Measurements from ENCODE around the gene USP31. TPM values are rescaled to one million over a fixed set of nuclear protein-coding genes. Genes with fewer than 3 reads are reported as not detected.
A peak's percentile ranks its signal among the peaks of the same experiment; 100 is the strongest.

The USP31 gene
- total RNA-seq, 1 donor from 2014 or later: 13.4 TPM

DNA sequence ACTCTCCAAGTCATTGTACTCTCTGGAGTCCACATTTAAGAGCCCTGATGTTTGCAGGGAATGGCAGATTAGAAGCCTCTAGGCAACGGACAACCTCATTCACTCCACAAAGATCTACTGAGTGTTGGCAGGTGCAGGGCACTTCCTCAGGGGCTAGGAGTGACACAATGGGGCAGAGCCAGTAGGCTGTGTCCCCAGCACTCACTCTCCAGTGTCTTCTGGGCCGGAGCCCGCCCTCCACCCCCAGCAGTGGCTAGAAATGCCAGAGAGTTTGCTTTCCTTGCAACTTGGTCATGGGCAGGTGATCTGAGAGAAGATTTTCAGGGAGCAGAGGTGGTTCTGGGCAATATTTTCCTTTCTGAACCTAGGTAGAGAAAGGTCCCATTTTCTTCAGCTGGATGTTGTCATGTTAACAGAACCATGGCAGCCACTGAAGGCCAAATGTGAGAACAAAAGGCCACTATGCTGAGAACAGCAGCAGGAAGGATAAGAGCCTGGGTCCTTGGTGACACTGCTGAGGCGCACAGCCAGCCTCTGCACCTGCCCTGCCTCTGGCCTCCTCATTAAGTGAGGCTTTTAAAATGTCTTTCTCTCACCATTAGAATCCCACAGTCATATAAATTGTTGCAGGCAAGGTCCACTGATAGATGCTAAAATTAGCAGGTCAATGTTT is 96.2 kb downstream of the USP31 start:
- Histone ChIP-seq H3K27me3 (ENCODE audit: control insufficient read depth, insufficient read depth, low read length) (no peaks in the 10 kb centered on the region), H3K4me3 (ENCODE audit: low read depth, low read length) (no peak overlapping the region), H3K36me3 (ENCODE audit: control insufficient read depth, insufficient read depth, low read length) (no peaks in the 10 kb centered on the region)
- TF ChIP-seq, protein P1, sequence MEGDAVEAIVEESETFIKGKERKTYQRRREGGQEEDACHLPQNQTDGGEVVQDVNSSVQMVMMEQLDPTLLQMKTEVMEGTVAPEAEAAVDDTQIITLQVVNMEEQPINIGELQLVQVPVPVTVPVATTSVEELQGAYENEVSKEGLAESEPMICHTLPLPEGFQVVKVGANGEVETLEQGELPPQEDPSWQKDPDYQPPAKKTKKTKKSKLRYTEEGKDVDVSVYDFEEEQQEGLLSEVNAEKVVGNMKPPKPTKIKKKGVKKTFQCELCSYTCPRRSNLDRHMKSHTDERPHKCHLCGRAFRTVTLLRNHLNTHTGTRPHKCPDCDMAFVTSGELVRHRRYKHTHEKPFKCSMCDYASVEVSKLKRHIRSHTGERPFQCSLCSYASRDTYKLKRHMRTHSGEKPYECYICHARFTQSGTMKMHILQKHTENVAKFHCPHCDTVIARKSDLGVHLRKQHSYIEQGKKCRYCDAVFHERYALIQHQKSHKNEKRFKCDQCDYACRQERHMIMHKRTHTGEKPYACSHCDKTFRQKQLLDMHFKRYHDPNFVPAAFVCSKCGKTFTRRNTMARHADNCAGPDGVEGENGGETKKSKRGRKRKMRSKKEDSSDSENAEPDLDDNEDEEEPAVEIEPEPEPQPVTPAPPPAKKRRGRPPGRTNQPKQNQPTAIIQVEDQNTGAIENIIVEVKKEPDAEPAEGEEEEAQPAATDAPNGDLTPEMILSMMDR (IDR thresholded peaks at IDR 0.05; ENCODE audit: insufficient read depth, low read length, severe bottlenecking): no peak
- no peak for DNase-seq (ENCODE audit: low read depth)
- no peak for FAIRE-seq

DNA sequence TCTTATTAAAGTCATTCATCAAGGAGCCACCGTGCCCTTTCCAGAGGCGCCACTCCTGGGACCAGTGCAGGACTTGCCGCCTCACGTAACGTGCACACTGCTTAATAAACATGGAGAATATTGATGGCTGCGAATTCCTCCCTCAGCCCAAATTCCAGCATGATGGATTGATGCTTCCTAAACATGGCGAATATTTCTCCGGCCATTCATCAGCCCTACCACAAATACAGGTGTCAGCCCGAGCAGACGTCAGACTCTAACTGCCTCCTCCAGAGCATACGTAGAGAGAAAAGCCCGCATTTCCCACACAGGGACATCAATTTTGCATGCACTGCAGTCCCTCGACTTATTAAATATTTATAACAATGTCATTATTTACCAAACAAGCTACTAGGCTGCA is 97.0 kb downstream of the USP31 start:
- DNase-seq (ENCODE audit: low read depth) (no peak), FAIRE-seq (peak; percentile 18)
- H3K36me3 ChIP-seq (ENCODE audit: control insufficient read depth, insufficient read depth, low read length): no peaks in the 10 kb centered on the region
- TF ChIP-seq, protein P1 (IDR thresholded peaks at IDR 0.05; ENCODE audit: insufficient read depth, low read length, severe bottlenecking): no peak
- no peak overlapping the region for H3K4me3 ChIP-seq (ENCODE audit: low read depth, low read length)
- peaks cover 2% of the 10 kb centered on the region for H3K27me3 ChIP-seq (ENCODE audit: control insufficient read depth, insufficient read depth, low read length)

DNA sequence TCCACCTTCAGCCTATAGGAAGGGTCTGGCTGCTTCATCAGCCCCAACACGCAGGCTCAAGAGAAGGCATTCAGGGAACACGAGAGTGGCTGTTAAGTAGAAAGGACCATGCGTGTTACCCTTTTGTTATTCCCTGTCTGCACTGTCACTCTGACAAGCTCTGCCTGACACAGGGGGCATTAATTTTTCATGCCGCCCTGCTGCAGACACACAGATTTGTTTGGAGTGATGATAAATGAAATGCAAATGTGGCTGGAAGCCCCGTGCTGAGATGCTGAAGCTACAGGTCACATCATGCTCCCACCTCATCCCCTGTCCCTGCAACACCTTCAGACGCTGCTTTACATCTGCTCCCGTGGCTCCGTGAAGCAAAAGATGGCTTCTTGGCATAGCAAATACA is 97.7 kb downstream of the USP31 start:
- TF ChIP-seq, protein P1 (IDR thresholded peaks at IDR 0.05; ENCODE audit: insufficient read depth, low read length, severe bottlenecking): no peak
- DNase-seq (ENCODE audit: low read depth) (no peak), FAIRE-seq (no peak)
- peaks cover 2% of the 10 kb centered on the region for H3K27me3 ChIP-seq (ENCODE audit: control insufficient read depth, insufficient read depth, low read length)
- H3K4me3 ChIP-seq (ENCODE audit: low read depth, low read length): no peak overlapping the region
- no peaks in the 10 kb centered on the region for H3K36me3 ChIP-seq (ENCODE audit: control insufficient read depth, insufficient read depth, low read length)

DNA sequence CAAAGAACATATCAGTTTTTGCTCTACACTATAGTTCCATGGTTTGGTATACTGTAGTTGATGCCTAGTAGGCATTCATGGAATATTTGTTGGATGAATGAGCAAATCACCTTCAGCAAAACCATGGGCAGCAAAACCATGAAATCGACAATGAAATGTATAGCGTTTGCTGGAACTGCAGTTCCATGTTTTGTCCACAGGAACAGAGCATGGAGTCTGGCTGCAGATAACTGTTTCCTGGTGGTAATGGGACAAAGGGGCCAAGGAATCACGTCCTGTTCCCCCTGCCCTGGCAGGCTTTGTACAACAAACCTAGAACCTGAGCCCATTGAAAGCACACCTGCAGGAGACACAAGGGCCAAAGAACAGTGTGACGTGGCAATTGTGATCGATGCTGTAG is 101.1 kb downstream of the USP31 start:
- no peak for FAIRE-seq

DNA sequence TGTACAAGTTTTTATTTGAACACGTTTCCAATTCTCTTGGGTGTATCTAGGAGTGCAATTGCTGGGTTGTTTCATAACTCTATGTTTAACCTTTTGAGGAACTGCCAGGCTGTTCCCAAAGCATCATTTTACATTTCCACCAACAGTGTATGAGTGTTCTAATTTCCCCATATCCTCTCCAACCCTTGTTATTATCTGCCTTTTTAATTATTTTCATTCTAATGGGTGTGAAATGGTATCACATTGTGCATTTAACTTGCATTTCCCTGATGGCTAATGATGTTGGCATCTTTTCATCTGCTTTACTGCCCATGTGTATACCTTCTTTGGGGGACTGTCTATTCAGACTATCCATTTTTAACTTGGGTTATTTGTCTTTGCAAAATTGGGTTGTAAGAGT is 104.2 kb downstream of the USP31 start:
- no peaks in the 10 kb centered on the region for H3K36me3 ChIP-seq (ENCODE audit: control insufficient read depth, insufficient read depth, low read length)
- H3K4me3 ChIP-seq (ENCODE audit: low read depth, low read length): no peak overlapping the region
- peaks cover 2% of the 10 kb centered on the region for H3K27me3 ChIP-seq (ENCODE audit: control insufficient read depth, insufficient read depth, low read length)
- DNase-seq (ENCODE audit: low read depth) (no peak), FAIRE-seq (no peak)
- TF ChIP-seq, protein P1 (IDR thresholded peaks at IDR 0.05; ENCODE audit: insufficient read depth, low read length, severe bottlenecking): no peak

More for the DNA sequence above, 101.1 kb downstream of the USP31 start:
- TF ChIP-seq, protein P1 (IDR thresholded peaks at IDR 0.05; ENCODE audit: insufficient read depth, low read length, severe bottlenecking): no peak
- Histone ChIP-seq H3K4me3 (ENCODE audit: low read depth, low read length) (no peak overlapping the region), H3K36me3 (ENCODE audit: control insufficient read depth, insufficient read depth, low read length) (no peaks in the 10 kb centered on the region), H3K27me3 (ENCODE audit: control insufficient read depth, insufficient read depth, low read length) (peaks cover 2% of the 10 kb centered on the region)
- DNase-seq (ENCODE audit: low read depth): no peak

DNA sequence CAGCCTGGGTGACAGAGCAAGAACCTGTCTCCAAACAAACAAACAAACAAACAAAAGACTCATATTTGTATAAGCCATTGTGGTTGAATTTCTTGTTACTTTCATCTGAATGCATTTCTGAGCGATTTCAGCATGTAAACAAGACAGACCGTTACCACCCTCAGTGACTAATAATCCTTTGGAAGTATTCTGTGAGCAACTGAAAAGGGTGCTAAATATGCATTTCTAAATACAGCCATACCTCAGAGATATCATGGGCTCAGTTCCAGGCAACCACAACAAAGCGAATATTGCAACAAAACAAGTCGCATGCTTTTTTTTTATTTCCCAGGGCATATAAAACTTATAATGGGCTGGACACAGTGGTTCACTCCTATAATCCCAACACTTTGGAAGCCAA is 109.0 kb downstream of the USP31 start:
- DNase-seq (ENCODE audit: low read depth): peak; percentile 18
- no peaks in the 10 kb centered on the region for H3K36me3 ChIP-seq (ENCODE audit: control insufficient read depth, insufficient read depth, low read length)
- H3K27me3 ChIP-seq (ENCODE audit: control insufficient read depth, insufficient read depth, low read length): no peaks in the 10 kb centered on the region
- FAIRE-seq: no peak
- TF ChIP-seq, protein P1 (IDR thresholded peaks at IDR 0.05; ENCODE audit: insufficient read depth, low read length, severe bottlenecking): no peak
- no peak overlapping the region for H3K4me3 ChIP-seq (ENCODE audit: low read depth, low read length)
